GM23338 (cell line): ENCODE results near the gene FEM1A. TPM values are rescaled to one million over a fixed set of nuclear protein-coding genes. Genes with fewer than 3 reads are reported as not detected.

Experiments
- ATAC-seq: fragments of 200-7000 bp; cut with Tn5 transposase; 3 replicates; pipeline ENCODE4 v1.9.1; 2020
- DNase-seq: peaks from one replicate; pipeline ENCODE4 v3.0.0-alpha.2; 2015; ENCODE audit warnings: low spot score
- H2AFZ ChIP-seq: fragments of 200-600 bp; sonication (generic); 2 replicates; pipeline ENCODE4 v1.8.0; 2016; ENCODE audit warnings: antibody characterized with exemption, mild to moderate bottlenecking, moderate library complexity
- H3F3A ChIP-seq: fragments of 200-600 bp; sonication (generic); replicated peaks from 2 replicates; pipeline ENCODE4 v1.8.0; 2017; ENCODE audit warnings: antibody characterized with exemption, mixed run types, low read depth
- H3K27ac ChIP-seq: fragments of 200-600 bp; sonication (generic); 2 replicates; pipeline ENCODE4 v1.6.1; 2016; ENCODE audit warnings: low read depth
- H3K27me3 ChIP-seq: fragments of 200-600 bp; sonication (generic); 2 replicates; pipeline ENCODE4 v1.8.0; 2016; ENCODE audit warnings: mild to moderate bottlenecking, mixed run types, moderate library complexity; ENCODE audit not compliant: insufficient read depth
- H3K36me3 ChIP-seq: fragments of 200-600 bp; sonication (generic); 2 replicates; pipeline ENCODE4 v1.8.0; 2016; ENCODE audit warnings: mild to moderate bottlenecking; ENCODE audit not compliant: insufficient read depth
- H3K4me1 ChIP-seq: fragments of 200-600 bp; sonication (generic); 2 replicates; pipeline ENCODE4 v1.8.0; 2016; ENCODE audit warnings: mild to moderate bottlenecking, moderate library complexity; ENCODE audit not compliant: insufficient read depth
- H3K4me2 ChIP-seq: fragments of 200-600 bp; sonication (generic); 2 replicates; pipeline ENCODE4 v1.7.1; 2017; ENCODE audit warnings: mixed run types
- H3K4me3 ChIP-seq: fragments of 200-600 bp; sonication (generic); 2 replicates; pipeline ENCODE4 v1.6.1; 2016; ENCODE audit warnings: mixed run types
- H3K79me2 ChIP-seq: fragments of 200-600 bp; sonication (generic); replicated peaks from 2 replicates; pipeline ENCODE4 v1.8.0; 2017; ENCODE audit warnings: mild to moderate bottlenecking; ENCODE audit not compliant: insufficient read depth
- H3K9me2 ChIP-seq: fragments of 200-600 bp; sonication (generic); 2 replicates; pipeline ENCODE4 v1.8.0; 2017; ENCODE audit not compliant: insufficient read depth
- H4K20me1 ChIP-seq: fragments of 200-600 bp; sonication (generic); replicated peaks from 2 replicates; pipeline ENCODE4 v1.8.0; 2017; ENCODE audit warnings: mild to moderate bottlenecking; ENCODE audit not compliant: insufficient read depth
- H3K27ac Mint-ChIP-seq: 2 replicates; pipeline ENCODE4 v1.8.0; 2020; ENCODE audit warnings: inconsistent platforms, mild to moderate bottlenecking, moderate library complexity, mixed read lengths
- H3K27me3 Mint-ChIP-seq: 3 replicates; pipeline ENCODE4 v1.8.0; 2022; ENCODE audit warnings: low read depth, mild to moderate bottlenecking, moderate library complexity, mixed read lengths, inconsistent platforms; ENCODE audit not compliant: insufficient read depth, poor library complexity
- H3K36me3 Mint-ChIP-seq: 3 replicates; pipeline ENCODE4 v1.8.0; 2021; ENCODE audit warnings: low read depth, mild to moderate bottlenecking, inconsistent platforms, moderate library complexity, mixed read lengths
- H3K4me1 Mint-ChIP-seq: 3 replicates; pipeline ENCODE4 v1.8.0; 2020; ENCODE audit warnings: mild to moderate bottlenecking, inconsistent platforms, mixed read lengths
- H3K4me3 Mint-ChIP-seq: 3 replicates; pipeline ENCODE4 v1.8.0; 2021; ENCODE audit warnings: moderate library complexity, mild to moderate bottlenecking, inconsistent platforms, mixed read lengths
- H3K9me3 Mint-ChIP-seq: 3 replicates; pipeline ENCODE4 v1.8.0; 2020; ENCODE audit warnings: moderate library complexity, mild to moderate bottlenecking, inconsistent platforms, mixed read lengths
- CREB1 ChIP-seq: fragments of 250-450 bp; sonication (Bioruptor Pico); IDR thresholded peaks from 2 replicates; pipeline ENCODE4 v1.5.0; 2020; ENCODE audit warnings: low read depth, mild to moderate bottlenecking, moderate library complexity
- CTCF ChIP-seq, 2 experiments: fragments of 200-600 bp in 1 of 2; sonication (generic) in 1 of 2; conservative IDR thresholded peaks; 2 replicates each; pipeline versions ENCODE4 v1.5.1 to v1.6.1; 2016 to 2017; ENCODE audit warnings: antibody characterized with exemption in 2 of 2, low read depth in 2 of 2, mild to moderate bottlenecking in 2 of 2, moderate library complexity in 1 of 2
- EZH2 ChIP-seq: fragments of 200-600 bp; sonication (generic); IDR thresholded peaks from one replicate; pipeline ENCODE4 v1.8.0; 2017; ENCODE audit warnings: antibody characterized with exemption, mild to moderate bottlenecking, low read depth; ENCODE audit not compliant: unreplicated experiment
- EZH2phosphoT487 ChIP-seq: fragments of 200-600 bp; sonication (generic); IDR thresholded peaks from one replicate; pipeline ENCODE4 v1.8.1; 2018; ENCODE audit warnings: antibody characterized with exemption; ENCODE audit not compliant: unreplicated experiment
- JUNB ChIP-seq: IDR thresholded peaks from one replicate; pipeline ENCODE4 v1.6.1; 2016; ENCODE audit warnings: antibody characterized with exemption; ENCODE audit not compliant: unreplicated experiment
- NANOG ChIP-seq: IDR thresholded peaks from 2 replicates; pipeline ENCODE4 v1.6.1; 2016; ENCODE audit warnings: antibody characterized with exemption, borderline replicate concordance
- POLR2AphosphoS5 ChIP-seq: IDR thresholded peaks from 2 replicates; pipeline ENCODE4 v1.6.1; 2016; ENCODE audit warnings: antibody characterized with exemption, low read depth
- REST ChIP-seq: IDR thresholded peaks from one replicate; pipeline ENCODE4 v1.6.1; 2018; ENCODE audit warnings: antibody characterized with exemption; ENCODE audit not compliant: unreplicated experiment
- STAT1 ChIP-seq: IDR thresholded peaks from one replicate; pipeline ENCODE4 v1.6.1; 2016; ENCODE audit warnings: antibody characterized with exemption; ENCODE audit not compliant: unreplicated experiment
- ZNF114 ChIP-seq: fragments of 250-450 bp; sonication (Bioruptor Pico); IDR thresholded peaks from 2 replicates; pipeline ENCODE4 v1.5.0; 2020; ENCODE audit warnings: mild to moderate bottlenecking, moderate library complexity
- ZNF331 ChIP-seq: fragments of 250-450 bp; sonication (Bioruptor Pico); IDR thresholded peaks from 2 replicates; pipeline ENCODE4 v1.5.0; 2020; ENCODE audit warnings: low read depth, mild to moderate bottlenecking, moderate library complexity
- ZNF462 ChIP-seq: fragments of 250-450 bp; sonication (Bioruptor Pico); IDR thresholded peaks from 2 replicates; pipeline ENCODE4 v1.5.0; 2020; ENCODE audit warnings: mild to moderate bottlenecking, moderate library complexity
- polyA plus RNA-seq: library from polyadenylated mRNA; unstranded; fragments of >200 nt; fragmentation: Nextera tagmentation; extraction: Ambion mirVana; gene quantifications from 2 replicates; pipeline ENCODE4 v1.2.1, GENCODE V29; 2016
- total RNA-seq: library from RNA; depleted of rRNA; stranded (reverse); fragments of >200 nt; shearing (Covaris generic); gene quantifications from 2 replicates; pipeline ENCODE4 v1.2.3, GENCODE V29; 2014

The FEM1A gene
- total and polyA plus RNA-seq, 2 experiments from 2014 or later: 0.87 to 16.5 TPM

GRCh38 chr19:4748185-4748584 lies 43.3 kb upstream of the FEM1A start:
- H3K4me3 Mint-ChIP-seq: no peak overlapping the region
- peak; percentile 55 for ATAC-seq

More at GRCh38 chr19:4748185-4748584, 43.3 kb upstream of the FEM1A start:
- H3K36me3 Mint-ChIP-seq: no peaks in the 10 kb centered on the region; the same call in 2 of the 3 replicates
- H4K20me1 ChIP-seq: no peaks in the 10 kb centered on the region
- no peaks in the 10 kb centered on the region for H3K79me2 ChIP-seq
- no peak overlapping the region for H3K27ac Mint-ChIP-seq
- H3K36me3 ChIP-seq: no peaks in the 10 kb centered on the region; the same call in 1 of the 2 replicates
- H3K27ac ChIP-seq: no peak overlapping the region
- H3K27me3 Mint-ChIP-seq: peaks cover 6% of the 10 kb centered on the region
- no peaks in the 10 kb centered on the region for H3K9me2 ChIP-seq
- H2AFZ ChIP-seq: no peak overlapping the region
- no peak overlapping the region for H3K4me3 ChIP-seq
- H3K4me1 ChIP-seq: peaks cover 4% of the 10 kb centered on the region
- no peaks in the 10 kb centered on the region for H3K27me3 ChIP-seq
- H3K9me3 Mint-ChIP-seq: peaks cover 2% of the 10 kb centered on the region; the same call in 1 of the 3 replicates
- no peaks in the 10 kb centered on the region for H3F3A ChIP-seq
- H3K4me1 Mint-ChIP-seq: peaks cover 3% of the 10 kb centered on the region
- peak; percentile 36 for DNase-seq
- no peak overlapping the region for H3K4me2 ChIP-seq
- TF ChIP-seq CTCF (conservative IDR thresholded peaks at IDR 0.05; ENCODE audit: low read depth in 2 of 2) (no peak), EZH2 (no peak), JUNB (no peak), EZH2phosphoT487 (no peak), ZNF331 (CRISPR knock-in tag) (no peak), STAT1 (no peak), NANOG (no peak), REST (no peak), POLR2AphosphoS5 (no peak), ZNF114 (CRISPR knock-in tag) (no peak), CREB1 (CRISPR knock-in tag) (no peak), ZNF462 (CRISPR knock-in tag) (no peak)
